Dedifferentiated amniotic fluid mesenchymal stem cell (primary cell): ENCODE measurements around the gene TBC1D14.

Experiments
- DNase-seq: peaks from one replicate; pipeline ENCODE4 v3.0.0-alpha.2; 2016; ENCODE audit errors: extremely low spot score

The TBC1D14 gene

DNA sequence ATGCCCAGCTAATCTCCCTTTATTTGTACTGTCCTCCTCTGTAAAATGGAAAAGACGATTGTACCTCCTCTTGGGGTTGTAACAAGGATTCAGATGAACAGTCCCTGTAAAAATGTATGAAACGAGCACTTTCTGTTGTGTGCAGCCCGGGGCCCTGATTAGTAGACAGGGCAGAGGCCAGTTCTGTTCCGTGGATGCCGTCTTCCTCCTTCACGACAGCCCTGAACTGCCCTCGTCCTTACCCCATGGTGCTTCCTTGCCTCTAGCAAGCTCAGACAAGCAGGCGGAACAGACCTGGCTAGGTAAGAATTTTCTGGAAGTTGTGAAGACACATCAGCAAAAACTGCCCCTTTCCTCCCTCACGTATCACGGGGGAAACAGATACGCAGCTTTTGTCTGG, 111.2 kb downstream of the TBC1D14 start:
- DNase-seq, result no peak

DNA sequence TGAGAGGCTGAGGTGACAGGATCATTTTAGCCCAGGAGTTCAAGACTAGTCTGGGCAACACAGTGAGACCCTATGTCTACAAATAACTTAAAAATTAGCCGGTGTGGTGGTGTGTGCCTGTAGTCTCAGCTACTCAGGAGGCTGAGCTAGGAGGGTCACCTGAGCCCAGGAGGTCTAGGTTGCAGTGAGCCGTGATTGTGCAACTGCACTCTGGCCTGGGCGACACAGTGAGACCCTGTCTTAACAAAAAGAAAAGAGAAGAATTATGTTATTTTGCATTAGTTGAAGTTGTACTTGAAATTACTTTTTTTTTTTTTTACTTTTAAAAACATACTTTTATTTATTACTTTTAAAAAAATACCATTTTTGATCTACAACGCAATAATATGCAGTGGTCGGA, 111.7 kb downstream of the TBC1D14 start:
- no peak for DNase-seq

DNA sequence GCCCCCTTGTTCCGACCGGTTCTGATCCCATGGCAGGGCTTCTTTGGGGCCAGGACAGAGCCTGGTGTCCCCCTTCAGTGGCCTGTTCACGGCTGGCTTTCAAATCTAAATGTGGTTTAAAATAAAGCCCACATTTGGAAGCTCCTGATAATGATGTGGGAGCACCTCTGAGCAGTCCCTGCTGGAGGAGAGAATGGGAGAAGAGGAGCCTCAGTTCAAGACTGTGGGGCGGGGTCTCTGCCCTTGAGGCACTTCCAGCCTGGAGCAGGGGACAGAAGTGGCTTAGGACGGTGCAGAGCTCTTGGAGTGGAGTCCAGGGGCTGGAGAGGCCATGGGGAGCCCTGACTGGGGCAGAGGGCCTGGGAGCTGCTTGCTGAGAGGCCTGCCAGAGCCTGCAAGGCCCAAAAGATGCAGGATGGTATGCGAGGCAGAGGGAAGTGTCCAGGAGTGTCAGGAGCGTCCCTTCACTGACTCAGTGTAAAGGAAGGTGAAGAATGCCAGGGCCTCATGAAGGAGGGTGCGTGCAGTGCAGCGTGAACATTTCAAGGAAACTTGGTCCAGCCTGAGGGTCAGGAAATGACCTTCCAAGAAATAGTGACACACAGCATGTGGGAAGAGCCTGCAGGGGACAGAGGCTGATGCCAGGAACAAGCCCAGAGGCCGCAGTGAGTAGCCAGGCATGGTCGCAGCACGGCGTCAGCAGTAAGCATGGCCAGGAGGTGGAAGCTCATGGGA, 112.5 kb downstream of the TBC1D14 start:
- DNase-seq, result peak; percentile 78

DNA sequence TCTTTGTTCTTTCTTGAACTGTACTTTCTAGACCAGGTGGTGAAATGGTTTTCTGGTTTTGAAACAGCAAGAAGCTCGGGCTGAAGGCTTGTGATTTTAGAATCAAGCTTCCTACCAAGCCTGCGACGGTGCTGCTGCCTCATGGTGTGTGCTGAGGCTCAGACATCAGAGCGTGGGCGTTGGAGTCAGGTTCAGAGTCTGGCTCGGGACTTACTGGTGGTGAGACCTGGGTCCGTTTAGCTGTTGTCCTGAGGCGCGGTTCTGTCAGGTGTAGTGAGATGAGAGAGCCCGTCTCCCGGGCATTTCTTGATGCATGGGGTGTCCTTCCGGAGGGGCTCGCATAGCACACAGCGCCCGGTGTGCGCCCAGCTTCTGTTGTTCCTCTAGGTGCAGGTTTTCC, 113.9 kb downstream of the TBC1D14 start:
- no peak for DNase-seq

DNA sequence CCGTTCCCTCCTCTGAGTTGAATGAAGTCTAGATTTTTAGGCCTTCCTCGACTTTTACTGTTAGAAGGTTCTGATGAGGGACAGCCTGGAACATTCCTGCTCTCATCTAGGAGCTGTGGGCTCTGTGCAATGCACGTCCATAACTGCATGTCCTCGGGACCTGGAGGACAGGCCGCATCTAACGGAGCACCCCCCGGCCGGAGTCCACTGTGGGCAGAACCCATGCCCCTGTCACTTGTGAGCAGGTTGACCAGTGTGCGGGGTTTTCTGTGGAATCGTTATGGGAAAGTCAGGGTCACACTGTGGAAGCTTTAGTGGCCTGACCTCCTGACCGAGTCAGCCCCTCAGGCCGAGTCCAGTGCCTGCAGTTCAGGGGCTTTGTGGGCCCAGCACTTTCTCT, 114.3 kb downstream of the TBC1D14 start:
- DNase-seq, result no peak

DNA sequence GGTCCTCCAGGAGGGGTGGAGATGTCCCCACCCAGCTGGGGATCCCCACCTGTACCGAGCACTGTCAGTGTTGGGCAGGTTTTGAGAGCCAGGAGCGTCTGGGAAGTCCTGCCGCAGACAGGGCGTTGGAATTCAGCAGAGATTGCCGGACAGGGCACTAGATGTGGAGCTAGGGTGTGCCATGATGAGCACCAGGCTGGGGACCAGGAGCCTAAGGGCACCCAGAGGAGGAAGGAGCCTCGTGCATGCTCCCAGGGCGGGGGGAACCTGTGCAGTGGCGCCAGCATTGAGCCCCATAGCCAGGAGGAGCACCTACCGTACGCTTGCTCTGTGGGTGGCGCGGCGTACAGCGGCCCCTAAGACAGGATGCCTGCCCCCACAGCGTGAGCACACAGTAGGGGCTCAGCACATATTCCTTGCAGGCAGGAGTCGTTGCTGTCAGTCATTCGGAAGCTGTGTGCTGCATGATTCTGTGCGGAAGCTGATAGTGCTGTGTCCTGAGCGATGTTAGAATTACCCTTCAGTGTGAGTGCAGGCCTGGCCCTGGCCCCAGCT, 114.8 kb downstream of the TBC1D14 start:
- DNase-seq, result no peak

DNA sequence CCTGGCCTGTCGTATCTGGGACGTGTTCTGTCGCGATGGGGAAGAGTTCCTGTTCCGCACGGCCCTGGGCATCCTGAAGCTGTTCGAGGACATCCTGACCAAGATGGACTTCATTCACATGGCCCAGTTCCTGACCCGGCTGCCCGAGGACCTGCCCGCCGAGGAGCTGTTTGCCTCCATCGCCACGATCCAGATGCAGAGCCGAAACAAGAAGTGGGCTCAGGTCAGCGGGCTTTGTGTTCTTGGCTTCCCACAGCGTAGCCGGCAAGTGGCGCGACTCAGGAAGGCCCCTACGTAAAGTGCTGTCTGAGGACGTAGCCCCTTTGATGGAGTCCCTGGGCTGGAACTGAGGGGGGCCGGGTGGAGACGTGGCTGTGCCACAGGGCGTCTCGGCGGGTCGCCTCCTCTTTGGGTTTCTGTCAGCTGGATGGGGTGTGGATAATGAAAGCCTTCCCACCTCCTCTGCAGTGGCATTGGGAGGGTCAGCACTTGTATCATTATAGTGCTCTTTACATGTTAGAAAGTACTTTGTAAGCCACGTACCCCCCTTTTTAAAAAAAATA, 115.5 kb downstream of the TBC1D14 start:
- no peak for DNase-seq

DNA sequence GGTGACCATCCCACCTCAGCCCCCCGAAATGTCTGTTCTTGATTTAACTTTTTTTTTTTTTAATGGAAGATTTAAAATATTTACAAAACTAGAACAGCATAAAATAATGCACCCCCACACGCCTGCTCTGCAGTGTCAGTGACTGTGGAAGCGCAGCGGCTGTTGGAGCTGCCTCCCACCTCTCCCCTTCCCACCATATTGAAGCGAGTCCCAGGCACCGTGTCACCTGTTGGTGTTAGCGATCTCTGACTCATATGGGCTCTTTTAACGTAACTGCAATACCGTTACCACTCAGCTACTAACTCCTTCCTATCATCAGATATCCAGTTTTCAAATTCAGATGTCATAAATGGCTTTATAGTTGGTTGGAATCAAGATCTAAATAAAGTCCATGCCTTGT, 116.5 kb downstream of the TBC1D14 start:
- no peak for DNase-seq

DNA sequence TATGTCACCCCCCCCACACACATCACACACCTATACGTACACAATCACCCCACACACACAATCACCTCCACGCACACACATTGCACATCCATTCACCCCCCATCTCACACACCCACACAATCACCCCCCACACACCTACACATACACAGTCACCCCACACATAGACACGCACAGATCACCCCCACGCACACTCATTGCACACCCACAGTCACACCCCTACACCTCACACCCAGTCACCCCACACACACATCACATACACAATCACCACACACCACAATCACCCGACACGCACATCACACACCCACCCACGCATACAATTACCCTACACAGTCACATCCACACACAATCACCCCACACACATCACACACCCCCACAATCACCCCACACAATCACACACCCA, 117.7 kb downstream of the TBC1D14 start:
- no peak for DNase-seq

DNA sequence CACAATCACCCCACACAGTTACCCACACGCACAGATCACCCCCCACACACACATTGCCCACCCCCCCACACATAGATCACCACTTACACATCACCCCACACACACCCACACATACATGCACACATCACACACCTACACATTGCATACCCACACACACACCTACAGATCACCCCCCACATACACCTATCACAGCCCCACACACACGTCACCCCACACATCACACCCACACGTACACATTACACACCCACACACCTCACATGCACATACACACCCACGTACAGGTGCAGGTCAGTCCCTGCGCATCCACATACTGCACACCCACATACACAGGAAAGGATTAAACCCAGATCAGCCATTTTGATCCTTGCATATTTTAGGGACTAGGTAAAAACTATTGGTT, 118.3 kb downstream of the TBC1D14 start:
- no peak for DNase-seq

DNA sequence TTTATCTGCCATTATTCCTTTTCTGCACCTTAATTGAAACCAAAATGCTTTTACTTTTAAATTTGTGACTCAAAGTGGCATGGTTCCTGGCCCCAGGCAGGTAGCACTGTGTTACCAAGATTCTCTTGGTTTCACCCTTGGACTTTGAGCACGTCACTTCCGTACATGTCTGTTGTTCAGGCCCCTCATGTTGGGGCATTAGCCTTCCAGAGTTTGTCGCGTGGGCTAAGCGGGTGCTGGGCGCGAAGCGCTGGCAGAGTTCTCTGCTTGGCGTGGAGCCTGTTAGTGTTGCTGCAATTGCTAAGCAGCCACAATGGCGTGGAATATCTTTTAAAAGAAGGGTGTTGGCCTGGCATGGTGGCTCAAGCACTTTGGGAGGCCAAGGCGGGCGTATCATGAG, 119.6 kb downstream of the TBC1D14 start:
- DNase-seq, result no peak

DNA sequence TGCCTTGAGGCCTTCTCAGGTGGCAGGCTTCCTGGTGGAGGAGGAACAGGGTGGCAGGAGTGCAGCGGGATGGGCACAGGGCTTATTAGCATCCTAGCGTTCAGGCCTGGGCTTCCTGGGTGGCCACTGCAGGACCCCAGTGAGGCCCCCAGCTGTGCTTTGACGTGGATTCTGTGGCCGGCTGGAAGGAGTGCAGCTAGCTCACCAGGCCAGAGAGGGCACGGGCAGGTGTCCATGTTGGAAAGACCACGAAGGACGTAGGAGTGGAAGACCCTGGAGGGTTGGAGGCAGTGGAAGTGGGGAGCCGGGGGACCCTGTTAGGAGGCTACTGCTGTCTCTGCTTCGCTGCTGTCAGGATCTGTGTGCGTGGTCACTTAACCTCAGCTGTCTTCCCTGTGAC, 120.3 kb downstream of the TBC1D14 start:
- no peak for DNase-seq

DNA sequence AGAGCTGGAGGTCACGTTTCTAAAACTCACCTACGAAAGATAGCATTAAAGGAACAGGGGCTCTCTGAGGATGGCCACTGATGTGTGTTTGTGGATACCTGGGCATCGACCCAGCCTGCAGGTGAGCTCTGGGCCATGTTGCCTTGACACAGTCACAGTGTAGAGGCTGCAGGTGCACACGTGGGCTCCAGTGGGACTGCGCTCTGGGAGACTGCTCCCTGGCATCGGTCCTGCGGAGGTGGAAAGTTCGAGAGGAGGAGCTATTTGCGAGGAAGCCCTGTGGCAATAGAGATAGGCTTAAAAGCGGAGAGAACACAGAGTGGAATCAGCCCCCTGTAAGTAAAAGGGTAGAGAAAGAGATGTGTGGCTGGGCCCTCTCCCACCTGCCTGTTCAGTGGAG, 121.2 kb downstream of the TBC1D14 start:
- no peak for DNase-seq

DNA sequence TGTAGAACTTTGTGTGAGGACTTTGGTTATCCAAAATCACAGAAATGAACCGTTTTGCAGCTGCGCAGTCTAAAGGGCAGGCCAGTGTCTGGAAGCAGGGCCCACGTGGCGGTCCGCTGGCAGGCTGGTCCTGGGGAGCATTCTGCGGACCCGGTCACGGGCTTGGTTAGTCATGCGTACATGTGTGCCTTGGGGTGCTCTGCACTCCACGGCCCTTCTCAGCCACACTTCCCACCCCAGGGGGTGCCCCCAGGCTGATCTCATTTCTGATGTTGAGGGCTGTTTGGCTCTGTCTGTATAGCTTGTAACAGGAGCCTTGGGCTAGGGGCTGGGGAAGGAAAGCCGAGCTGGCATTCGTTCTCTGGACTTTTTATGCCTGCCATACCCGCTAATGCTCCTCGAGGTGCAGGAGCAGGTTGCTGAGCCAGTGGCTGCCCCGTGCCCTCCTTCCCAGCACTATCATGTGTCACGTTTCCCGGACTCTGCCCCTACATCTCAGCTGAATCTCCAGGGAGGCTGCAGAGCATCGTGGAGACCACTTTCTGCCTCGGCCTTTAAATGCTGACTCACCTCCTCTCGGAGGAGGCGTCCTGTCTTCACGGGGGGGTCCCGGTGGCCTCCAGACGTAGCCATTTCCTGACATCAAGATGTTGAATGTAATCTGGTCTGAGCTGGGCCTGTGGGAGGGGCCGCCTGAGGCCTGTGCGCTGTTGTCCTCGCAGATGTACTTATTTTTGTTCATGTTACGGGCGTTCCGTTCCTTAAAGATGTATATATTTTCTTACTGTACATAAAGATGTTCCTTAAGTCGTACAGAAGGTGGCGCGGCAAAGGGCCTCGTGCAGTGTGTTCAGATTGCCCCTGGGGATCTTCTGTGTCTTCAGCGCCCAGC, 122.2 kb downstream of the TBC1D14 start:
- no peak for DNase-seq

DNA sequence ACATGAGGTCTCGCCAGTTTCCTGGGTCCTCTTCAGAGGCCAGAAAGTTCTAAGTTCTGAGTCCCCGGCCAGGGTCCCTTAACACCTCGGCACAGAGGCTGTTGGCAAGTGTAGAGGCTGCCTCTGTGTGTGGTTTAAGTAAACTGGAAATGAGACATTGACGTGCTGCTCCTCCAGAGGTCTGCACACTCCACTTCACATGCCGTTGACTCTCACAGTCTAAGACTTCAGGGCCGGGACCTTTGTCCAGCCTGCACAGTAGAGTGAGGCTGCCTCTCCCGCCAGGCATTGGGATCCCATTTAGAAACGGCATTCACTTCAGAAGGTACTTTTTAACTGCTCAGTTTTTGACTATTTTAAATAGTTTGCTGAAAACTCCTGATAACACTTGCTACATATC, 123.0 kb downstream of the TBC1D14 start:
- DNase-seq, result no peak

DNA sequence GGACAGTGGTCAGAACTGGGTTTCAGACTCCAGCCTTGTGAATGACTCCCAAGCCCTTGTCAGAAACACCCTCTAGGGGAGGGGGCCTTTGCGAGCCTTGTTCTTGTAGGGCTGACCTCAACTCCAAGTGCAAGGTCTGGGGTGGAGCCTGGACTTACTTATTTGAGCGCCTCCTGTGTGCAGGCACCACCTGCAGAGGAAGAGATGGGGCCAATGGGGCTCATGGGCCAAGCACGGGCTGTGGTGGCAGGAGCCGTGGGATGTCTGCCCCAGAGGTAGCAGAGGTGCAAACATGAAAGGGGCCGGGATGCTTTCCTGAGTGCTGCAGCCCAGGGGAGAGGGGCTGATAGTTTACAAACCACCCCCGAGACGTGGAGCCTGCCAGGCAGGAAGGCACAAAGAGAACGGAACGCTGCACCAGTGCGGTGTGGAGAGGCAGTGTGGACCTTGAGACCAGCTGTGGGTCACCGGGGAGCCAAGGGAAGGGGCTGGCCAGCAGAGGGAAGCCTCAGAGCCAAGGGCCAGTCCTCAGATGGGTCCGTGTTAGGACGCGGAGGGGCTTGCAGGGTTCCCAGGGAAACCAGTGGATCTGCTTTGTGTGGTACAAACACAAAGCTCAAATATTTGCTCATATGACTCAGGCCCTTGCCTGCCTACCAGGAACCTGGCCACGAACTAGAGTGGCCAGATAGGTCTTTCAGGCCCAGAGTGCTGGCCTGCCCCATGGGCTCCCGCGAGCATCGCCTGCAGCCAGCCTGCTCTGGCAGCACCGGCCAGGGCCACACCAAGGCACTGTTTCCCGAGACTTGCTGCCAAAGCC, 124.8 kb downstream of the TBC1D14 start:
- no peak for DNase-seq

DNA sequence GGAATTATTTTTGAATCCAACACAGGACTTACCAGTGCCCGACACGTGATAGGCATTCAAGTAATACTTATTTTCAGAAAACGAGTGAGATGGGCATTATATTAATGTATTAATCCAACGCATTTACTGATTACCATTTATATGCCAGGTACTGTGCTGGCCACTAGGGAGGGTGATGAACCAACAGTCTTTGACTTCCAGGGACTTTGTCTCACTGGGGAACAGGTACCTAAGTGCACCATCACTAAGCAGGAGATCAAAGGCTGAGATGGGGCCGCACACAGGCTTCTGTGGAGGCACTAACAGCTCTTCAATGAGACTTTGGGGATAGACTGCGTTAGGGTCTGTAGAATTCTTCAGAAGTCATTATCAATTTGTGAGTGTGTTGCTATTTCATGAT, 127.8 kb downstream of the TBC1D14 start:
- DNase-seq, result no peak

DNA sequence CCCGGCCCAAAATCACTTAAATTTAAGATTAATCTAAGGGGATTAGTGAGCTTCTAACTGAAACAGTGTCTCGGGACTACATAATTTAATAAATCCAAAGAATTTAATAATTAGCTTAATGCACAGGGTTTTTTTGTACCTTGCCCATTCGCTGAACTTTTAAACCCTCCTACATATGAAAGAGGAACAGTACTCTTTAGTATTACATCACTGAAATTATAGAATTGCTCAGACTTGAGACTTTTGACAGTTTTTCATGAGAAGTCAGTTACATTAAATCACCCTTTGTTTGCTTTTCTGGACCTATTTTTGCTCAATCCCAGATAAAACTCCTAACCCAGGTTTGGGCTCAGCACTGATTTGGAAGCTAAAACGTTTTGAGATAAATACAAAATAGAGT, 131.1 kb downstream of the TBC1D14 start:
- DNase-seq, result no peak

DNA sequence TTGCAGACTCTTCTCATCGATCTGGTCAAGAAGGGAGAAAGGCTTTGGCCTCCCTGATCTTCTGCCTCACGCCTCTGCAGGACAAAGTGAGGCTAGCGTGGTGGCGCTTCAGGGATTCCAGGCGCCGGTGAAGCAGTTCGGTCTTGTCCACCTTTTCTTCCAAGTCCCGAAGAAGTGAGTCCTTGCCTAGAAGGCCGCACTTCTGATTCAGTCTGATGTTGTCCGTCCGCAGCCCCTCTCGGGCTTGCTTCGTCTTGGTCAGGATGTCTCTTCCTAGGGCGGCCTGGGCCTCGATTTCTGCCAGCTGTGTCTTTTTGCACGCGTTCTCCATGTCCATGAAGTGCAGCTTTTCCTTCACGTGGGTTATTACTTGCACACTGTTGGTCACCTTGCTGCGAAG, 131.6 kb downstream of the TBC1D14 start:
- no peak for DNase-seq

DNA sequence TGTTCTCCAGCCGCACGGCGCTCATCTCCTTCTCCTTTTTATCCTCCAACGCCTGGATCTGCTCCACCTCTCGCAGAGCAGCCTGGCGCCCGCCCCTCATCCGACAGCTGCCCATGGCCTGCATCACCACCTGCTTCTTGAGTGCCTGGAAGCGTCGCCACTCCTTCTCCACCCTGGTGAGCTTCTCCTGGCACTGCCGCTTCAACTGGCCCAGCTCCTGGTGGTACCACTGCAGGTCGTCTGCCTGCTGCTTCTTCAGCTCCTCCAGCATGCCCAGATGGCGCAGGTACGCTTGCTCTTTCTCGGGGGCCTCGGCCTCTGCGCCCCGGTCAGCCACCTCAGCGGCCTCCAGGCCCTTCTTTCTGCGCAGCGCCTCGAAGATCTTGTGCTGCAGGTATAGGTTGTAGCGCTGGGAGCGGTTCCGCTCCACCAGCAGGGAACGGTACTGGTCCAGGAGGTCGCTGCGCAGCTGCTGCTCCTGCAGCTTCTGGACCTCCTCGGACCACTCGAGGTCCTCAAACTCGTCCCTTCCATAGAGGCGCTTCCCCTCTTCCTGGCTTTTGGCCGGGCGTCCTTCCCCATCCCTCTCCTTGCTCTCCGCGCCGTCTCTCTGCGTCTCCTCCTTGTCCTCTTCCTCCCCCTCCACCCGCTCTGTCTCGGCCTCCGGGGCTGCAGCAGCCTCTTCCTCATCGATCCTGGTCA, 132.3 kb downstream of the TBC1D14 start:
- DNase-seq, result no peak
